ENCODE data around the gene KRT85. TPM values are rescaled to one million over a fixed set of nuclear protein-coding genes. Genes with fewer than 3 reads are reported as not detected.

The KRT85 gene
- total RNA-seq, 1 donor from 2014 or later = not detected

DNA sequence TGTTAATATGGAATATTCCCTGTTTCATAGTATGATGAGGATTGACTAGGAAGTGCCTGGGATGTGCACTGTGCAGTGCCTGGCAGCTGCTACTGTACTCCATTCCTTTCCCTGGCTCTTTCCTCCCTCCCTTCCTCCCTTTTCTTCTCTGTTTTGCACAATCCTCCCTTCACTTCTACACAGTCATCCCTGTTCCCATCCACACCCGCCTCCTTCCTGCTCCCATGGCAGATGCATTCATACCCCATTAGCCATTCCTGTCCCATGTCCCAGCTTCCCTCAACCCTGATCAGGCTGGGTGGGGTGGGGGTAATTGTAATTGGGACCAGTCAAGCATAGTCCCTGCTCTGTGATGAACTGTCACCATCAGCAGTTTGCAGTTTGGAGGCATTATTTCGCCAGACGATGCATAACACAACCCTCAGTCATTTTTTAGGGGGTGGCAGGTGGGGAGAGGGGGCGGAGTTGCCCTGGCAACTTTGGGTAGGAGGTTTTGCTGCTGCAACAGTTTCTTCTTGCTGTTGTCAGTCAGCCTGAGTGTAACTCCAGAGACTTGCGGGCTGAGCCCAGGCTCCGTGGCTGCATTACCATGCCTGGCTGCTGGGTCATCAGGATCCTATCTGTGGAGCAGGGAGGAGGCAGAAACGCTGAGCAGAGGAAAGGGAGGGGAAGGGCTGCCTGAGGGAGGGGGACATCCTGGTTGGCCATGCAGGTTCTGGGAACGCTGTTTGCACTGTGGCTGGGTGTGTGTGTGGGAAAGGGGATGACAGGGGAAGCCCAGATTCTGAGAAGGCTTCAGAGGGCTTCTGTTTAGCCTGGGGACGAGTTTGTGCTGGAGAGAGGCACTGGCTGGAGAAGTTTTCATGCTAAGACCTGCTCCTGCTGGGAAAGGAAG, 22.3 kb upstream of the KRT85 start:
- Histone ChIP-seq H3K79me2 (ENCODE audit: insufficient read depth, low read length) (no peaks in the 10 kb centered on the region), H3K27me3 (ENCODE audit: insufficient read depth, low read length) (peaks cover 16% of the 10 kb centered on the region), H3K9ac (ENCODE audit: low read length) (no peak overlapping the region), H3K4me3 (ENCODE audit: insufficient read depth, low read depth, low read length) (no peak overlapping the region), H3K36me3 (ENCODE audit: insufficient read depth, low read length) (no peaks in the 10 kb centered on the region), H3K27ac (ENCODE audit: low read depth, low read length) (no peak overlapping the region), H3K9me3 (ENCODE audit: insufficient read depth, low read depth, low read length) (no peaks in the 10 kb centered on the region), H2AFZ (ENCODE audit: low read depth, low read length) (no peak overlapping the region), H3K4me2 (ENCODE audit: low read length) (no peak overlapping the region), H4K20me1 (ENCODE audit: insufficient read depth, low read length) (no peaks in the 10 kb centered on the region), H3K4me1 (ENCODE audit: insufficient read depth, low read length) (no peaks in the 10 kb centered on the region)
- no peak overlapping the region for H3K4me3 Mint-ChIP-seq (ENCODE audit: unreplicated experiment)
- peaks cover 25% of the 10 kb centered on the region for H3K27me3 Mint-ChIP-seq (ENCODE audit: low read depth, unreplicated experiment)
- no peaks in the 10 kb centered on the region for H3K36me3 Mint-ChIP-seq (ENCODE audit: low read depth, unreplicated experiment)
- H3K27ac Mint-ChIP-seq (ENCODE audit: unreplicated experiment) = no peak overlapping the region
- H3K9me3 Mint-ChIP-seq (ENCODE audit: unreplicated experiment) = no peaks in the 10 kb centered on the region
- FAIRE-seq (no peak), DNase-seq (ENCODE audit: low read depth) (peak; percentile 49)
- TF ChIP-seq, protein P1, sequence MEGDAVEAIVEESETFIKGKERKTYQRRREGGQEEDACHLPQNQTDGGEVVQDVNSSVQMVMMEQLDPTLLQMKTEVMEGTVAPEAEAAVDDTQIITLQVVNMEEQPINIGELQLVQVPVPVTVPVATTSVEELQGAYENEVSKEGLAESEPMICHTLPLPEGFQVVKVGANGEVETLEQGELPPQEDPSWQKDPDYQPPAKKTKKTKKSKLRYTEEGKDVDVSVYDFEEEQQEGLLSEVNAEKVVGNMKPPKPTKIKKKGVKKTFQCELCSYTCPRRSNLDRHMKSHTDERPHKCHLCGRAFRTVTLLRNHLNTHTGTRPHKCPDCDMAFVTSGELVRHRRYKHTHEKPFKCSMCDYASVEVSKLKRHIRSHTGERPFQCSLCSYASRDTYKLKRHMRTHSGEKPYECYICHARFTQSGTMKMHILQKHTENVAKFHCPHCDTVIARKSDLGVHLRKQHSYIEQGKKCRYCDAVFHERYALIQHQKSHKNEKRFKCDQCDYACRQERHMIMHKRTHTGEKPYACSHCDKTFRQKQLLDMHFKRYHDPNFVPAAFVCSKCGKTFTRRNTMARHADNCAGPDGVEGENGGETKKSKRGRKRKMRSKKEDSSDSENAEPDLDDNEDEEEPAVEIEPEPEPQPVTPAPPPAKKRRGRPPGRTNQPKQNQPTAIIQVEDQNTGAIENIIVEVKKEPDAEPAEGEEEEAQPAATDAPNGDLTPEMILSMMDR (IDR thresholded peaks at IDR 0.05; ENCODE audit: insufficient read depth, low read depth, low read length) = no peak
- no peak for TF ChIP-seq EZH2 (IDR thresholded peaks at IDR 0.05; ENCODE audit: insufficient read depth, low read length)
- peaks cover 16% of the 10 kb centered on the region for H3K4me1 Mint-ChIP-seq (ENCODE audit: low read depth, unreplicated experiment)

GRCh38 chr12:52387859-52388258, 20.6 kb upstream of the KRT85 start:
- H3K4me1 Mint-ChIP-seq (ENCODE audit: low read depth, unreplicated experiment) = peaks cover 16% of the 10 kb centered on the region
- FAIRE-seq = no peak

More at GRCh38 chr12:52387859-52388258, 20.6 kb upstream of the KRT85 start:
- Histone ChIP-seq H3K79me2 (ENCODE audit: insufficient read depth, low read length) (no peaks in the 10 kb centered on the region), H2AFZ (ENCODE audit: low read depth, low read length) (no peak overlapping the region), H3K4me1 (ENCODE audit: insufficient read depth, low read length) (no peaks in the 10 kb centered on the region), H3K4me3 (ENCODE audit: insufficient read depth, low read depth, low read length) (no peak overlapping the region), H3K27ac (ENCODE audit: low read depth, low read length) (no peak overlapping the region), H3K9me3 (ENCODE audit: insufficient read depth, low read depth, low read length) (no peaks in the 10 kb centered on the region), H3K9ac (ENCODE audit: low read length) (no peak overlapping the region), H3K36me3 (ENCODE audit: insufficient read depth, low read length) (no peaks in the 10 kb centered on the region), H3K4me2 (ENCODE audit: low read length) (no peak overlapping the region), H3K27me3 (ENCODE audit: insufficient read depth, low read length) (peaks cover 21% of the 10 kb centered on the region), H4K20me1 (ENCODE audit: insufficient read depth, low read length) (no peaks in the 10 kb centered on the region)
- Mint-ChIP-seq H3K9me3 (ENCODE audit: unreplicated experiment) (peaks cover 3% of the 10 kb centered on the region), H3K4me3 (ENCODE audit: unreplicated experiment) (no peak overlapping the region), H3K36me3 (ENCODE audit: low read depth, unreplicated experiment) (no peaks in the 10 kb centered on the region), H3K27me3 (ENCODE audit: low read depth, unreplicated experiment) (peaks cover 28% of the 10 kb centered on the region), H3K27ac (ENCODE audit: unreplicated experiment) (no peak overlapping the region)
- DNase-seq (ENCODE audit: low read depth) = no peak
- no peak for TF ChIP-seq EZH2 (IDR thresholded peaks at IDR 0.05; ENCODE audit: insufficient read depth, low read length)
- TF ChIP-seq, protein P1 (IDR thresholded peaks at IDR 0.05; ENCODE audit: insufficient read depth, low read depth, low read length) = no peak

All from astrocyte (in vitro differentiated cells and primary cell).